A375 (cell line): ENCODE results near the gene APOD. TPM values are rescaled to one million over a fixed set of nuclear protein-coding genes. Genes with fewer than 3 reads are reported as not detected.

Experiments used
- small RNA-seq: library from RNA; depleted of rRNA; stranded (forward); fragments of <200 nt; gene quantifications from one replicate; pipeline ENCODE3, GENCODE V24; 2014
- total RNA-seq: library from RNA; depleted of rRNA; stranded (reverse); fragments of >200 nt; shearing (Covaris generic); gene quantifications from 2 replicates; pipeline ENCODE4 v1.2.3, GENCODE V29; 2014; rRNA removed

Gene APOD
- total RNA-seq, result 2.3 and 2.7 TPM in 2 replicates

GRCh38 chr3:195583831-195584542 is at the start of gene APOD:
Gene APOD (minus strand): TSS chr3:195583940. CDS start chr3:195579461, 4,479 bp downstream.

GRCh38 chr3:195542698-195543499 is 40.8 kb downstream of the APOD start, which contains the start of gene PPP1R2:
Gene PPP1R2 (minus strand): TSS chr3:195543325. CDS start chr3:195543025, 300 bp downstream.

Small RNA genes lying within 50 kb of the gene (small RNA-seq; reads per million reads assigned to genes)
- not detected for gene RN7SL73P
- not detected for gene RNU6ATAC24P

Other genes starting within 250 kb of the APOD start
- gene ACAP2, start 140.9 kb downstream of the APOD start, total RNA-seq, result 26.1 and 26.7 TPM in 2 replicates
- 62.1 and 80.3 TPM in 2 replicates for gene PPP1R2, start 40.6 kb downstream of the APOD start, total RNA-seq
- 0.19 and 2.4 TPM in 2 replicates for gene MUC20, start 137.0 kb upstream of the APOD start, total RNA-seq
- gene MUC4, start 228.0 kb upstream of the APOD start, total RNA-seq, result 0.11 TPM in 1 of 2 replicates, not detected in the other